ENCODE data around the gene INPP5E.
"Not testable (repeated sequence)": the region's sequence is repeated elsewhere in the genome, so short reads cannot be mapped to it uniquely, and the experiment has no call there.

Gene INPP5E

DNA sequence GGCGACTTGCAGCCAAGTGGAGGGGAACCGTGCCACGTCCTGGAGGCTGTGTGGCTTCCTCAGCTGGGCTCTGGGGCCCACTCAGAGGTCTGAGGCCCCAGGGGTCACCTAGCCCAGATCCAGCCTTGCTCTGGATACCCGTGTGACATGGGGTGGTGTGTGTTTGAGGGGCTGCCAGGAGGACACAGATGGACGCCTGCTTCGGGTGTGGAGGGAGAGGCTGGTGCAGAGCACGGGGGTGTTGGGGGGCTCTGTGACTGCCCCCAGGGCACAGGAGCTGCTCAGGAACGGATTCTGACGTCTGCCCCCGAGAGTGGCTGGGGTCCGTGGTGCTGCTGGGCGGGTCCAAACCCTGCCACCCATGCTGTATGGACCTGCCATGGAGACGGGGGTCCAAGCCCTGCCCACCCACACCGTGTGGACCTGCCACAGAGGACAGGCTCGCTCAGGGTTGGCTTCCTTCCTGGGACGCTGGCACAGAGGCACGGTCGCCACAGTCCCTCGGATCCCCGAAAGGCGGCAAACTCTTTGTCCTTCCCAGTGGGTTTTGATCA is 10.5 kb downstream of the INPP5E start:
- H3K9me3 ChIP-seq, result no peaks in the 10 kb centered on the region
- no peaks in the 10 kb centered on the region for H3K27me3 ChIP-seq
- H3K4me1 ChIP-seq (ENCODE audit: control insufficient read depth in 1 of 2, insufficient read depth in 1 of 2, low read depth in 1 of 2, low read length in 1 of 2), result no peaks in the 10 kb centered on the region
- H3K36me3 ChIP-seq, result peaks cover 30% of the 10 kb centered on the region
- no peak overlapping the region for H3K27ac ChIP-seq
- TF ChIP-seq, protein P1, sequence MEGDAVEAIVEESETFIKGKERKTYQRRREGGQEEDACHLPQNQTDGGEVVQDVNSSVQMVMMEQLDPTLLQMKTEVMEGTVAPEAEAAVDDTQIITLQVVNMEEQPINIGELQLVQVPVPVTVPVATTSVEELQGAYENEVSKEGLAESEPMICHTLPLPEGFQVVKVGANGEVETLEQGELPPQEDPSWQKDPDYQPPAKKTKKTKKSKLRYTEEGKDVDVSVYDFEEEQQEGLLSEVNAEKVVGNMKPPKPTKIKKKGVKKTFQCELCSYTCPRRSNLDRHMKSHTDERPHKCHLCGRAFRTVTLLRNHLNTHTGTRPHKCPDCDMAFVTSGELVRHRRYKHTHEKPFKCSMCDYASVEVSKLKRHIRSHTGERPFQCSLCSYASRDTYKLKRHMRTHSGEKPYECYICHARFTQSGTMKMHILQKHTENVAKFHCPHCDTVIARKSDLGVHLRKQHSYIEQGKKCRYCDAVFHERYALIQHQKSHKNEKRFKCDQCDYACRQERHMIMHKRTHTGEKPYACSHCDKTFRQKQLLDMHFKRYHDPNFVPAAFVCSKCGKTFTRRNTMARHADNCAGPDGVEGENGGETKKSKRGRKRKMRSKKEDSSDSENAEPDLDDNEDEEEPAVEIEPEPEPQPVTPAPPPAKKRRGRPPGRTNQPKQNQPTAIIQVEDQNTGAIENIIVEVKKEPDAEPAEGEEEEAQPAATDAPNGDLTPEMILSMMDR (IDR thresholded peaks at IDR 0.05), result no peak
- H3K4me3 ChIP-seq (ENCODE audit: low read depth in 1 of 2, low read length in 1 of 2), result no peak overlapping the region

GRCh38 chr9:136426787-136427186 is 12.9 kb downstream of the INPP5E start:
- H3K27me3 ChIP-seq, result no peaks in the 10 kb centered on the region
- H3K27ac ChIP-seq, result no peak overlapping the region

DNA sequence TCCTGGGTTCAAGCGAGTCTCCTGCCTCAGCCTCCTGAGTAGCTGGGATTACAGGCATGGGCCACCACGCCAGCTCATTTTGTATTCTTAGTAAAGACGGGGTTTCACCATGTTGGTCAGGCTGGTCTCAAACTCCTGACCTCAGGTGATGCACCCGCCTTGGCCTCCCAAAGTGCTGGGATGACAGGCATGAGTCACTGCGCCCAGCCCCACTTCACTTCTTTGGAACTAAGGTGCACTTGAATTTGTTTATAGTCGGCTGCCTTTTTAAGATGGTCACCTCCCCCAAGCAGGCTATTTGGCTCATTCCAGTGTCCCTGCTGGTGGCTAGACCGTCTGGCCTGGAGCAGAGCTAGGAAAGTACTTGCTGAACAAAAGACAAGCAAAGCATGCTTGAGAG is 14.3 kb downstream of the INPP5E start:
- H3K9me3 ChIP-seq; H3K4me1 ChIP-seq (ENCODE audit: control insufficient read depth in 1 of 2, insufficient read depth in 1 of 2, low read depth in 1 of 2, low read length in 1 of 2); H3K27me3 ChIP-seq; H3K4me3 ChIP-seq (ENCODE audit: low read depth in 1 of 2, low read length in 1 of 2); H3K27ac ChIP-seq: not testable (repeated sequence)
- peaks cover 60% of the 10 kb centered on the region for H3K36me3 ChIP-seq

More at GRCh38 chr9:136426787-136427186, 12.9 kb downstream of the INPP5E start:
- Histone ChIP-seq H3K4me3 (ENCODE audit: low read depth in 1 of 2, low read length in 1 of 2) (no peak overlapping the region), H3K36me3 (peaks cover 54% of the 10 kb centered on the region), H3K4me1 (ENCODE audit: control insufficient read depth in 1 of 2, insufficient read depth in 1 of 2, low read depth in 1 of 2, low read length in 1 of 2) (no peaks in the 10 kb centered on the region), H3K9me3 (no peaks in the 10 kb centered on the region)
- TF ChIP-seq, protein P1 (IDR thresholded peaks at IDR 0.05), result no peak

- no peaks in the 10 kb centered on the region for H3K4me1 ChIP-seq (ENCODE audit: control insufficient read depth in 1 of 2, insufficient read depth in 1 of 2, low read depth in 1 of 2, low read length in 1 of 2)
- no peak overlapping the region for H3K4me3 ChIP-seq (ENCODE audit: low read depth in 1 of 2, low read length in 1 of 2)
- TF ChIP-seq, protein P1 (IDR thresholded peaks at IDR 0.05), result no peak
- H3K36me3 ChIP-seq, result peaks cover 58% of the 10 kb centered on the region
- no peaks in the 10 kb centered on the region for H3K27me3 ChIP-seq
- H3K9me3 ChIP-seq, result no peaks in the 10 kb centered on the region
- no peak overlapping the region for H3K27ac ChIP-seq
These were observed 14.8 kb downstream of the INPP5E start for GRCh38 chr9:136424750-136425362.

- no peak overlapping the region for H3K4me3 ChIP-seq (ENCODE audit: low read depth in 1 of 2, low read length in 1 of 2)
- TF ChIP-seq, protein P1 (IDR thresholded peaks at IDR 0.05), result no peak
- no peaks in the 10 kb centered on the region for H3K4me1 ChIP-seq (ENCODE audit: control insufficient read depth in 1 of 2, insufficient read depth in 1 of 2, low read depth in 1 of 2, low read length in 1 of 2)
- no peaks in the 10 kb centered on the region for H3K9me3 ChIP-seq
- H3K27ac ChIP-seq, result no peak overlapping the region
- no peaks in the 10 kb centered on the region for H3K27me3 ChIP-seq
- H3K36me3 ChIP-seq, result peaks cover 60% of the 10 kb centered on the region
These were observed 16.1 kb downstream of the INPP5E start for GRCh38 chr9:136423432-136424146.

GRCh38 chr9:136422876-136423275 is 16.8 kb downstream of the INPP5E start:
- no peaks in the 10 kb centered on the region for H3K27me3 ChIP-seq
- no peak overlapping the region for H3K4me3 ChIP-seq (ENCODE audit: low read depth in 1 of 2, low read length in 1 of 2)
- no peak overlapping the region for H3K27ac ChIP-seq
- H3K36me3 ChIP-seq, result peaks cover 67% of the 10 kb centered on the region
- TF ChIP-seq, protein P1 (IDR thresholded peaks at IDR 0.05), result no peak
- no peaks in the 10 kb centered on the region for H3K4me1 ChIP-seq (ENCODE audit: control insufficient read depth in 1 of 2, insufficient read depth in 1 of 2, low read depth in 1 of 2, low read length in 1 of 2)
- H3K9me3 ChIP-seq, result no peaks in the 10 kb centered on the region
